PC-3 (cell line): ENCODE measurements around the gene GCM1.

Experiments used
- CTCF ChIP-seq: fragments of 300-600 bp; sonication (generic); conservative IDR thresholded peaks from 2 replicates; pipeline ENCODE4 v1.5.1; 2017; ENCODE audit warnings: antibody characterized with exemption, low read depth, mild to moderate bottlenecking, low read length
- EZH2 ChIP-seq: fragments of 300-600 bp; sonication (generic); IDR thresholded peaks from one replicate; pipeline ENCODE4 v1.6.1; 2017; ENCODE audit warnings: antibody characterized with exemption, mild to moderate bottlenecking, low read length; ENCODE audit not compliant: unreplicated experiment
- EZH2phosphoT487 ChIP-seq: fragments of 300-600 bp; sonication (generic); IDR thresholded peaks from 2 replicates; pipeline ENCODE4 v1.6.1; 2018; ENCODE audit warnings: mild to moderate bottlenecking, antibody characterized with exemption, low read length, borderline replicate concordance

DNA sequence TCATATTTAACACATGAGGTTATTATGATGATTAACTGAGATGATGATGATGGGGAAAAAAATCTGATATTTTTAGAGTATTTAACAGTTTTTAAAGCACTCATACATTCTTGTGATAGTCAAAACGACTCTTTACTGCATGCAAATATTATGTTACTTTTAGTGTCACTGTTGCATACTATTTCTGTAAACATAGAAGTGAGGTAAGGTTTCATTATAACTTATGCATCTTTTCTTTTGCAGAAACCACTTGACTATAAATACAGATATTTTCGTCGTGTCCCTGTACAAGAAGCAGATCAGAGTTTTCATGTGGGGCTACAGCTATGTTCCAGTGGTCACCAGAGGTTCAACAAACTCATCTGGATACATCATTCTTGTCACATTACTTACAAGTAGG is 53.4 kb downstream of the GCM1 start:
- TF ChIP-seq CTCF (no peak), EZH2 (no peak), EZH2phosphoT487 (no peak)
